HepG2 (cell line): ENCODE measurements around the gene PTCH1. TPM values are rescaled to one million over a fixed set of nuclear protein-coding genes. Genes with fewer than 3 reads are reported as not detected.

Source experiments
- CBFB ChIP-seq: sonication (generic); formaldehyde crosslinking; IDR thresholded peaks from 2 replicates; pipeline ENCODE4 v1.4.0; 2020; ENCODE audit warnings: missing genetic modification reagents
- CENPX ChIP-seq: sonication (generic); formaldehyde crosslinking; IDR thresholded peaks from 2 replicates; pipeline ENCODE4 v1.9.0; 2021; ENCODE audit warnings: mild to moderate bottlenecking, missing genetic modification reagents, moderate library complexity
- GPN1 ChIP-seq: sonication (generic); formaldehyde crosslinking; IDR thresholded peaks from 2 replicates; pipeline ENCODE4 v1.5.1; 2020; ENCODE audit warnings: missing genetic modification reagents, borderline replicate concordance
- JUNB ChIP-seq: sonication (generic); formaldehyde crosslinking; IDR thresholded peaks from 2 replicates; pipeline ENCODE4 v1.8.0; 2022; ENCODE audit warnings: missing genetic modification reagents, mild to moderate bottlenecking, borderline replicate concordance
- MIER3 ChIP-seq: IDR thresholded peaks from 2 replicates; pipeline ENCODE4 v1.6.1; 2016; ENCODE audit warnings: missing compliant biosample characterization, borderline replicate concordance
- ONECUT2 ChIP-seq: sonication (generic); formaldehyde crosslinking; IDR thresholded peaks from 2 replicates; pipeline ENCODE4 v1.4.0; 2020; ENCODE audit warnings: missing genetic modification reagents
- PHB2 ChIP-seq: fragments of 450-650 bp; IDR thresholded peaks from 2 replicates; pipeline ENCODE4 v1.6.1; 2018; ENCODE audit not compliant: partially characterized antibody
- SIX1 ChIP-seq: sonication (generic); formaldehyde crosslinking; IDR thresholded peaks from 2 replicates; pipeline ENCODE4 v1.4.0; 2020; ENCODE audit warnings: missing genetic modification reagents, borderline replicate concordance
- SMAD3 ChIP-seq: sonication (generic); formaldehyde crosslinking; IDR thresholded peaks from 2 replicates; pipeline ENCODE4 v1.4.0; 2020; ENCODE audit warnings: missing genetic modification reagents
- ZBTB20 ChIP-seq: sonication (generic); formaldehyde crosslinking; IDR thresholded peaks from 2 replicates; pipeline ENCODE4 v1.8.1; 2023; ENCODE audit warnings: missing genetic modification reagents, low read depth, mild to moderate bottlenecking, borderline replicate concordance
- ZNF17 ChIP-seq: sonication (generic); formaldehyde crosslinking; IDR thresholded peaks from 2 replicates; pipeline ENCODE4 v1.5.0; 2020; ENCODE audit warnings: mild to moderate bottlenecking, missing genetic modification reagents
- ZNF552 ChIP-seq: sonication (generic); formaldehyde crosslinking; IDR thresholded peaks from 2 replicates; pipeline ENCODE4 v1.9.0; 2022; ENCODE audit warnings: missing genetic modification reagents, mild to moderate bottlenecking, borderline replicate concordance
- ZNF570 ChIP-seq: sonication (generic); formaldehyde crosslinking; IDR thresholded peaks from 2 replicates; pipeline ENCODE4 v1.4.0; 2020; ENCODE audit warnings: mild to moderate bottlenecking, missing genetic modification reagents, borderline replicate concordance
- ZNF7 ChIP-seq: IDR thresholded peaks from 2 replicates; pipeline ENCODE4 v1.6.1; 2016; ENCODE audit warnings: missing biosample characterization, missing genetic modification reagents
- polyA plus RNA-seq, 8 experiments: library from polyadenylated mRNA; depleted of rRNA in 3 of 8; stranded (reverse) in 7 of 8; unstranded in 1 of 8; fragments of >200 nt; fragmentation: Illumina TruSeq in 4 of 8; extraction: Trizol in 4 of 8; gene quantifications; 2 replicates each; pipeline versions ENCODE4 v1.2.1 to v1.2.3, GENCODE V29; 2011 to 2016; ENCODE audit warnings: low read depth in 4 of 8, missing spikeins in 1 of 8, mixed read lengths in 1 of 8; ENCODE audit not compliant: insufficient read depth in 1 of 8
- total RNA-seq, 5 experiments: library from RNA; depleted of rRNA; stranded (reverse); fragments of >200 nt; fragmentation: Illumina TruSeq; extraction: Trizol; gene quantifications; 2 replicates each; pipeline ENCODE4 v1.2.3, GENCODE V29; 2016; ENCODE audit warnings: low read depth in 1 of 5
- TF ChIP-seq, protein P1 (sequence below): sonication (generic); formaldehyde crosslinking; IDR thresholded peaks from 2 replicates; pipeline ENCODE4 v1.5.0; 2020; ENCODE audit warnings: missing genetic modification reagents
- TF ChIP-seq, protein P2 (sequence below): sonication (generic); formaldehyde crosslinking; IDR thresholded peaks from 2 replicates; pipeline ENCODE4 v1.5.1; 2020; ENCODE audit warnings: mild to moderate bottlenecking, missing genetic modification reagents, moderate library complexity
- TF ChIP-seq, protein P3 (sequence below): sonication (generic); formaldehyde crosslinking; IDR thresholded peaks from 2 replicates; pipeline ENCODE4 v1.5.0; 2020; ENCODE audit warnings: missing genetic modification reagents
- TF ChIP-seq, protein P4 (sequence below), 2 experiments: IDR thresholded peaks; 2 replicates each; pipeline ENCODE4 v1.6.1; 2011 to 2012; ENCODE audit warnings: low read length in 2 of 2, borderline replicate concordance in 1 of 2, low read depth in 1 of 2, mild to moderate bottlenecking in 1 of 2, moderate library complexity in 1 of 2

Gene PTCH1
- total and polyA plus RNA-seq, 2 of the 13 experiments (the other 11 are each of a cell fraction or from before 2014, with no cell fraction given), result 2.8 to 3.9 TPM

DNA sequence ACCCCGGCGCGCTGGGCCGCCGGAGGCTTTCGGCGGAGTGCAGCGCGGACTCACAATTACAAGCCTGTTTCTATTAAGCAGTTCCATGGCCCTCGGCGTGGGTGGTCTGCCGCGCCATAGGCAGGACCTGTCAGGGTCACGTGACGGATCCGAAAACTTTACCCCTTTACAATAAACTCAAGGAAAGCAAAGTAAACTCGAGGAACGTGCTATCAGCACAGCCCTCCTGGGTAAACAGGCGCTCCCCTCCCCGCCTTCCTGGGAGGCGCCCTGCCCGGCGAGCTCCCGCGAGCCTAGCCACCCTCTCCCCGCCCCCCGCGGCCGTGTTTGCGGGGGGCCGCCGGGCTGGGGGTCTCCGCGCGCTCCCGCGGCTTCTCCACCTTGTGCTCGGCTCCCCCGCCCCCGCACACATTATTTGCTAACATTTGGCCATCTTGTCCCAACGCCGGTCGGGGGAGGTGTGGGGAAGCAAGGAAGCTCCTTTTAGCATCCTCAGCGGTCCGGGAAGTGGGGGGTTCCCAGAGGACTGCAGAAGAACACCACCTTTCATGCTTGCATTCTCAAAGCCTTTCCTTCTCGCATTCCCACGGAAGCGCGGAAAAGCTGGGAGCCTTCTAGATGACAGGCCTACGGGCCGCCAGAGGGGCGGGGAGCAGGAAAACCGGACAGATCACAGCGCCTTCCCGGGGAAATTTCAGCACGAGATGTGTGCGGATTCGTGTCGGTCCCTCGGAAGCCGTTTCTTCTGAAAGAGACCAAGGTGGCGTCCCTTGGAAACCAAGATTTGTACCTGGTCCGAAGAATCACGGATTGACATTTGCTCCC is at the start of gene PTCH1 (continued):
- TF ChIP-seq, protein P1, sequence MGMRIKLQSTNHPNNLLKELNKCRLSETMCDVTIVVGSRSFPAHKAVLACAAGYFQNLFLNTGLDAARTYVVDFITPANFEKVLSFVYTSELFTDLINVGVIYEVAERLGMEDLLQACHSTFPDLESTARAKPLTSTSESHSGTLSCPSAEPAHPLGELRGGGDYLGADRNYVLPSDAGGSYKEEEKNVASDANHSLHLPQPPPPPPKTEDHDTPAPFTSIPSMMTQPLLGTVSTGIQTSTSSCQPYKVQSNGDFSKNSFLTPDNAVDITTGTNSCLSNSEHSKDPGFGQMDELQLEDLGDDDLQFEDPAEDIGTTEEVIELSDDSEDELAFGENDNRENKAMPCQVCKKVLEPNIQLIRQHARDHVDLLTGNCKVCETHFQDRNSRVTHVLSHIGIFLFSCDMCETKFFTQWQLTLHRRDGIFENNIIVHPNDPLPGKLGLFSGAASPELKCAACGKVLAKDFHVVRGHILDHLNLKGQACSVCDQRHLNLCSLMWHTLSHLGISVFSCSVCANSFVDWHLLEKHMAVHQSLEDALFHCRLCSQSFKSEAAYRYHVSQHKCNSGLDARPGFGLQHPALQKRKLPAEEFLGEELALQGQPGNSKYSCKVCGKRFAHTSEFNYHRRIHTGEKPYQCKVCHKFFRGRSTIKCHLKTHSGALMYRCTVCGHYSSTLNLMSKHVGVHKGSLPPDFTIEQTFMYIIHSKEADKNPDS, result no peak
- TF ChIP-seq, protein P2, sequence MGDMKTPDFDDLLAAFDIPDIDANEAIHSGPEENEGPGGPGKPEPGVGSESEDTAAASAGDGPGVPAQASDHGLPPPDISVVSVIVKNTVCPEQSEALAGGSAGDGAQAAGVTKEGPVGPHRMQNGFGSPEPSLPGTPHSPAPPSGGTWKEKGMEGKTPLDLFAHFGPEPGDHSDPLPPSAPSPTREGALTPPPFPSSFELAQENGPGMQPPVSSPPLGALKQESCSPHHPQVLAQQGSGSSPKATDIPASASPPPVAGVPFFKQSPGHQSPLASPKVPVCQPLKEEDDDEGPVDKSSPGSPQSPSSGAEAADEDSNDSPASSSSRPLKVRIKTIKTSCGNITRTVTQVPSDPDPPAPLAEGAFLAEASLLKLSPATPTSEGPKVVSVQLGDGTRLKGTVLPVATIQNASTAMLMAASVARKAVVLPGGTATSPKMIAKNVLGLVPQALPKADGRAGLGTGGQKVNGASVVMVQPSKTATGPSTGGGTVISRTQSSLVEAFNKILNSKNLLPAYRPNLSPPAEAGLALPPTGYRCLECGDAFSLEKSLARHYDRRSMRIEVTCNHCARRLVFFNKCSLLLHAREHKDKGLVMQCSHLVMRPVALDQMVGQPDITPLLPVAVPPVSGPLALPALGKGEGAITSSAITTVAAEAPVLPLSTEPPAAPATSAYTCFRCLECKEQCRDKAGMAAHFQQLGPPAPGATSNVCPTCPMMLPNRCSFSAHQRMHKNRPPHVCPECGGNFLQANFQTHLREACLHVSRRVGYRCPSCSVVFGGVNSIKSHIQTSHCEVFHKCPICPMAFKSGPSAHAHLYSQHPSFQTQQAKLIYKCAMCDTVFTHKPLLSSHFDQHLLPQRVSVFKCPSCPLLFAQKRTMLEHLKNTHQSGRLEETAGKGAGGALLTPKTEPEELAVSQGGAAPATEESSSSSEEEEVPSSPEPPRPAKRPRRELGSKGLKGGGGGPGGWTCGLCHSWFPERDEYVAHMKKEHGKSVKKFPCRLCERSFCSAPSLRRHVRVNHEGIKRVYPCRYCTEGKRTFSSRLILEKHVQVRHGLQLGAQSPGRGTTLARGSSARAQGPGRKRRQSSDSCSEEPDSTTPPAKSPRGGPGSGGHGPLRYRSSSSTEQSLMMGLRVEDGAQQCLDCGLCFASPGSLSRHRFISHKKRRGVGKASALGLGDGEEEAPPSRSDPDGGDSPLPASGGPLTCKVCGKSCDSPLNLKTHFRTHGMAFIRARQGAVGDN (CRISPR knock-in tag), result peak; percentile 51; the same call in 1 of the 2 replicates
- TF ChIP-seq CENPX (no peak), SIX1 (no peak), JUNB (CRISPR knock-in tag) (no peak), ZNF7 (CRISPR knock-in tag) (no peak), PHB2 (no peak), MIER3 (no peak), ZNF552 (CRISPR knock-in tag) (no peak), ZBTB20 (CRISPR knock-in tag) (0 out of 2 replicates have a peak, but pooled peaks have one; percentile 23), SMAD3 (CRISPR knock-in tag) (no peak), ONECUT2 (CRISPR knock-in tag) (no peak), ZNF17 (CRISPR knock-in tag) (no peak), CBFB (CRISPR knock-in tag) (no peak), GPN1 (CRISPR knock-in tag) (no peak), ZNF570 (no peak)
- TF ChIP-seq, protein P3, sequence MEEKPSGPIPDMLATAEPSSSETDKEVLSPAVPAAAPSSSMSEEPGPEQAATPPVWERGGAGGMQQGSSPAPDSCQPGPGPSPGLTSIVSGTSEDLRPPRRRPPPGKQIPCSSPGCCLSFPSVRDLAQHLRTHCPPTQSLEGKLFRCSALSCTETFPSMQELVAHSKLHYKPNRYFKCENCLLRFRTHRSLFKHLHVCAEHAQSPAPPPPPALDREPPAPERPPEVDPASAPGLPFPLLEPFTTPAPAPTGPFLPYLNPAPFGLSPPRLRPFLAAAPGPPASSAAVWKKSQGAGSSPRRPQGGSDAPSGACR (CRISPR knock-in tag), result no peak
- TF ChIP-seq, protein P4, sequence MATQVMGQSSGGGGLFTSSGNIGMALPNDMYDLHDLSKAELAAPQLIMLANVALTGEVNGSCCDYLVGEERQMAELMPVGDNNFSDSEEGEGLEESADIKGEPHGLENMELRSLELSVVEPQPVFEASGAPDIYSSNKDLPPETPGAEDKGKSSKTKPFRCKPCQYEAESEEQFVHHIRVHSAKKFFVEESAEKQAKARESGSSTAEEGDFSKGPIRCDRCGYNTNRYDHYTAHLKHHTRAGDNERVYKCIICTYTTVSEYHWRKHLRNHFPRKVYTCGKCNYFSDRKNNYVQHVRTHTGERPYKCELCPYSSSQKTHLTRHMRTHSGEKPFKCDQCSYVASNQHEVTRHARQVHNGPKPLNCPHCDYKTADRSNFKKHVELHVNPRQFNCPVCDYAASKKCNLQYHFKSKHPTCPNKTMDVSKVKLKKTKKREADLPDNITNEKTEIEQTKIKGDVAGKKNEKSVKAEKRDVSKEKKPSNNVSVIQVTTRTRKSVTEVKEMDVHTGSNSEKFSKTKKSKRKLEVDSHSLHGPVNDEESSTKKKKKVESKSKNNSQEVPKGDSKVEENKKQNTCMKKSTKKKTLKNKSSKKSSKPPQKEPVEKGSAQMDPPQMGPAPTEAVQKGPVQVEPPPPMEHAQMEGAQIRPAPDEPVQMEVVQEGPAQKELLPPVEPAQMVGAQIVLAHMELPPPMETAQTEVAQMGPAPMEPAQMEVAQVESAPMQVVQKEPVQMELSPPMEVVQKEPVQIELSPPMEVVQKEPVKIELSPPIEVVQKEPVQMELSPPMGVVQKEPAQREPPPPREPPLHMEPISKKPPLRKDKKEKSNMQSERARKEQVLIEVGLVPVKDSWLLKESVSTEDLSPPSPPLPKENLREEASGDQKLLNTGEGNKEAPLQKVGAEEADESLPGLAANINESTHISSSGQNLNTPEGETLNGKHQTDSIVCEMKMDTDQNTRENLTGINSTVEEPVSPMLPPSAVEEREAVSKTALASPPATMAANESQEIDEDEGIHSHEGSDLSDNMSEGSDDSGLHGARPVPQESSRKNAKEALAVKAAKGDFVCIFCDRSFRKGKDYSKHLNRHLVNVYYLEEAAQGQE (IDR thresholded peaks at IDR 0.05; ENCODE audit: borderline replicate concordance in 1 of 2, low read depth in 1 of 2, low read length in 2 of 2), result no peak
